ENCODE data around the gene ATP8A2.
A peak's percentile ranks its signal among the peaks of the same experiment; 100 is the strongest.

ATP8A2 gene

GRCh38 chr13:25731536-25731935, 359.8 kb downstream of the ATP8A2 start:
- no peak for DNase-seq (ENCODE audit: low spot score)

- no peak for DNase-seq (ENCODE audit: low spot score)
Observed at GRCh38 chr13:25732111-25732865, 360.5 kb downstream of the ATP8A2 start.

- no peak for DNase-seq (ENCODE audit: low spot score)
Observed at GRCh38 chr13:25733001-25733491, 361.3 kb downstream of the ATP8A2 start.

GRCh38 chr13:25733696-25734435, 362.1 kb downstream of the ATP8A2 start:
- DNase-seq (ENCODE audit: low spot score), result no peak

GRCh38 chr13:25738342-25739196, 366.8 kb downstream of the ATP8A2 start:
- DNase-seq (ENCODE audit: low spot score), result no peak

- DNase-seq (ENCODE audit: low spot score), result no peak
Observed at GRCh38 chr13:25739376-25739775, 367.6 kb downstream of the ATP8A2 start.

GRCh38 chr13:25741796-25742195, 370.0 kb downstream of the ATP8A2 start:
- no peak for DNase-seq (ENCODE audit: low spot score)

GRCh38 chr13:25742220-25742619, 370.4 kb downstream of the ATP8A2 start:
- DNase-seq (ENCODE audit: low spot score), result no peak

GRCh38 chr13:25743421-25743820, 371.6 kb downstream of the ATP8A2 start:
- DNase-seq (ENCODE audit: low spot score), result no peak

- DNase-seq (ENCODE audit: low spot score), result no peak
Observed at GRCh38 chr13:25744178-25744577, 372.4 kb downstream of the ATP8A2 start.

- no peak for DNase-seq (ENCODE audit: low spot score)
Observed at GRCh38 chr13:25746131-25746530, 374.4 kb downstream of the ATP8A2 start.

GRCh38 chr13:25752957-25753551, 381.3 kb downstream of the ATP8A2 start:
- DNase-seq (ENCODE audit: low spot score), result peak; percentile 38

- DNase-seq (ENCODE audit: low spot score), result no peak
Observed at GRCh38 chr13:25753976-25754375, 382.2 kb downstream of the ATP8A2 start.

- DNase-seq (ENCODE audit: low spot score), result no peak
Observed at GRCh38 chr13:25756251-25756650, 384.5 kb downstream of the ATP8A2 start.

- DNase-seq (ENCODE audit: low spot score), result no peak
Observed at GRCh38 chr13:25756912-25757311, 385.1 kb downstream of the ATP8A2 start.

GRCh38 chr13:25761041-25761440, 389.3 kb downstream of the ATP8A2 start:
- DNase-seq (ENCODE audit: low spot score), result no peak

- no peak for DNase-seq (ENCODE audit: low spot score)
Observed at GRCh38 chr13:25762281-25762680, 390.5 kb downstream of the ATP8A2 start.

- no peak for DNase-seq (ENCODE audit: low spot score)
Observed at GRCh38 chr13:25762795-25763377, 391.1 kb downstream of the ATP8A2 start.

GRCh38 chr13:25764378-25764777, 392.6 kb downstream of the ATP8A2 start:
- no peak for DNase-seq (ENCODE audit: low spot score)

GRCh38 chr13:25765266-25765665, 393.5 kb downstream of the ATP8A2 start:
- no peak for DNase-seq (ENCODE audit: low spot score)

- DNase-seq (ENCODE audit: low spot score), result no peak
Observed at GRCh38 chr13:25766576-25766975, 394.8 kb downstream of the ATP8A2 start.

GRCh38 chr13:25766991-25767390, 395.2 kb downstream of the ATP8A2 start:
- DNase-seq (ENCODE audit: low spot score), result no peak

All from AG08396 (cell line).